Measurements from ENCODE around the gene CCS.
"Not testable (repeated sequence)": the region's sequence is repeated elsewhere in the genome, so short reads cannot be mapped to it uniquely, and the experiment has no call there.

Gene CCS

DNA sequence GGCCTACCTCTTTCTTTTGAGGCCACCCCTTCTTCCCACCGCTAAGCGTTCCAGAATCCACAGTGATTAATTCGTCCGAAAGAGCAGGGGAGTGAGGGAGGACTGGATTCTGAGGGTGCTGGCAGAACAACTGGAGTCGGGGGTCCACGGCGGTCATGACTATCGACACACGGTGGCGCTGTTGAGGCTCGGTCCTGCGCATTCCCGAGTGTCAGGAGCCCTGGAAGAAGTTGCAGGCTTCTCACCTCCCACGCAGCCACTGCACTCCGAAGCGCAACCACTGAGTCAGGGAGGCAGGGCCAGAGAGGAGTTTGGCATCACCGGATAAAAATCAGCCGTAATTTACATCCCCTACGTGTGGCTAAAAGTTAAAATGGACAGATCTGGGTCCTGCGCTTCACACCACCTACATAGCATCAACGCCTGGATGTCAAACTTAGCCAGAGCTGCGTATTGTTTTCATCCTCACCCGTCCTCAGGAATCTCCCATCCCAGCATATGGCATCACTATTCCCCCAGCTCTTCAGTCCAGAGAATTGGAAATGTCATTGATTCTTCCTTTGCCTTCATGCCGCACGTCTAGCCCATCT is 13.9 kb upstream of the CCS start:
- Histone ChIP-seq H3K27me3 (ENCODE audit: insufficient read depth, low read length) (no peaks in the 10 kb centered on the region; the same call in 1 of the 2 replicates), H3K4me2 (ENCODE audit: low read length) (no peak overlapping the region; the same call in 1 of the 2 replicates)

GRCh38 chr11:66580803-66581202 is 12.2 kb upstream of the CCS start:
- Histone ChIP-seq H3K36me3 (ENCODE audit: insufficient read depth, low read length) (no peaks in the 10 kb centered on the region; the same call in 1 of the 2 replicates), H3K27me3 (ENCODE audit: insufficient read depth, low read length) (no peaks in the 10 kb centered on the region; the same call in 1 of the 2 replicates), H3K9ac (ENCODE audit: low read length) (no peak overlapping the region), H3K4me1 (ENCODE audit: insufficient read depth, low read length, severe bottlenecking) (no peaks in the 10 kb centered on the region), H3K4me2 (ENCODE audit: low read length) (no peak overlapping the region), H2AFZ (ENCODE audit: low read length) (no peak overlapping the region), H3F3A (ENCODE audit: insufficient read depth, low read length) (no peaks in the 10 kb centered on the region), H3K9me2 (ENCODE audit: low read depth, low read length) (no peaks in the 10 kb centered on the region), H3K27ac (ENCODE audit: low read depth, low read length, poor library complexity, severe bottlenecking) (no peak overlapping the region), H4K20me1 (ENCODE audit: insufficient read depth, low read length) (no peaks in the 10 kb centered on the region), H3K9me3 (ENCODE audit: low read length) (0 out of 2 replicates have a peak, but pooled peaks cover 7% of the 10 kb centered on the region), H3K4me3 (ENCODE audit: low read depth, low read length, poor library complexity, severe bottlenecking) (no peak overlapping the region), H3K79me2 (ENCODE audit: insufficient read depth, low read length) (no peaks in the 10 kb centered on the region)
- TF ChIP-seq EZH2 (IDR thresholded peaks at IDR 0.05; ENCODE audit: borderline replicate concordance, low read length) (no peak), CTCF (IDR thresholded peaks at IDR 0.05; ENCODE audit: low read length) (no peak)

More for the DNA sequence above, 13.9 kb upstream of the CCS start:
- no peaks in the 10 kb centered on the region for H3K4me1 ChIP-seq (ENCODE audit: insufficient read depth, low read length, severe bottlenecking)
- H3K27ac ChIP-seq (ENCODE audit: low read depth, low read length, poor library complexity, severe bottlenecking) = no peak overlapping the region
- H4K20me1 ChIP-seq (ENCODE audit: insufficient read depth, low read length) = no peaks in the 10 kb centered on the region
- 0 out of 2 replicates have a peak, but pooled peaks cover 7% of the 10 kb centered on the region for H3K9me3 ChIP-seq (ENCODE audit: low read length)
- H3K9me2 ChIP-seq (ENCODE audit: low read depth, low read length) = no peaks in the 10 kb centered on the region
- no peak overlapping the region for H2AFZ ChIP-seq (ENCODE audit: low read length)
- H3F3A ChIP-seq (ENCODE audit: insufficient read depth, low read length) = no peaks in the 10 kb centered on the region
- TF ChIP-seq EZH2 (IDR thresholded peaks at IDR 0.05; ENCODE audit: borderline replicate concordance, low read length) (no peak), CTCF (IDR thresholded peaks at IDR 0.05; ENCODE audit: low read length) (peak; percentile 87)
- no peak overlapping the region for H3K4me3 ChIP-seq (ENCODE audit: low read depth, low read length, poor library complexity, severe bottlenecking)
- no peak overlapping the region for H3K9ac ChIP-seq (ENCODE audit: low read length)
- no peaks in the 10 kb centered on the region; the same call in 1 of the 2 replicates for H3K36me3 ChIP-seq (ENCODE audit: insufficient read depth, low read length)
- H3K79me2 ChIP-seq (ENCODE audit: insufficient read depth, low read length) = no peaks in the 10 kb centered on the region

DNA sequence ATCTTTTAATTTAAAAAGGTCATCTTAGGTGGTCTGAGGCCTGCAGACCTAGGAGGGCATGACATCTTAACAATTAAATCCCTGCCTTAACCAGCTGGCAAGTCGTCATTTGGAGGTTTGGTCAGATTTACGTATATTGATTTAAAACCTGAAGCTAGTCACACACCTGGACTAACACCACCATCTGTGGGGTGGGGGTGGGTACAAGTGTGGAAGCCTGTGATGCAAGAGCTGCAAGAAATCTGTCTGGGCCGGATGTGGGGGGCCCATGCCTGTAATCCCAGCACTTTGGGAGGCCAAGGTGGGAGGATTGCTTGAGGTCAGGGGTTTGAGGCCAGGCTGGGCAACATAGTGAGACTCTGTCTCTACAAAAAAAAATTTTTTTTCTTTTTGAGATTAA is 11.7 kb upstream of the CCS start:
- no peaks in the 10 kb centered on the region for H3K79me2 ChIP-seq (ENCODE audit: insufficient read depth, low read length)
- no peaks in the 10 kb centered on the region for H4K20me1 ChIP-seq (ENCODE audit: insufficient read depth, low read length)
- no peak overlapping the region for H3K27ac ChIP-seq (ENCODE audit: low read depth, low read length, poor library complexity, severe bottlenecking)
- H3K4me1 ChIP-seq (ENCODE audit: insufficient read depth, low read length, severe bottlenecking) = no peaks in the 10 kb centered on the region
- TF ChIP-seq EZH2 (IDR thresholded peaks at IDR 0.05; ENCODE audit: borderline replicate concordance, low read length) = no peak
- TF ChIP-seq CTCF (IDR thresholded peaks at IDR 0.05; ENCODE audit: low read length) = no peak
- H3F3A ChIP-seq (ENCODE audit: insufficient read depth, low read length) = no peaks in the 10 kb centered on the region
- H3K4me2 ChIP-seq (ENCODE audit: low read length) = no peak overlapping the region
- H3K4me3 ChIP-seq (ENCODE audit: low read depth, low read length, poor library complexity, severe bottlenecking) = no peak overlapping the region
- no peaks in the 10 kb centered on the region; the same call in 1 of the 2 replicates for H3K36me3 ChIP-seq (ENCODE audit: insufficient read depth, low read length)
- no peaks in the 10 kb centered on the region for H3K9me2 ChIP-seq (ENCODE audit: low read depth, low read length)
- H3K27me3 ChIP-seq (ENCODE audit: insufficient read depth, low read length) = no peaks in the 10 kb centered on the region; the same call in 1 of the 2 replicates
- no peak overlapping the region for H3K9ac ChIP-seq (ENCODE audit: low read length)
- H3K9me3 ChIP-seq (ENCODE audit: low read length) = 0 out of 2 replicates have a peak, but pooled peaks cover 7% of the 10 kb centered on the region
- no peak overlapping the region for H2AFZ ChIP-seq (ENCODE audit: low read length)

DNA sequence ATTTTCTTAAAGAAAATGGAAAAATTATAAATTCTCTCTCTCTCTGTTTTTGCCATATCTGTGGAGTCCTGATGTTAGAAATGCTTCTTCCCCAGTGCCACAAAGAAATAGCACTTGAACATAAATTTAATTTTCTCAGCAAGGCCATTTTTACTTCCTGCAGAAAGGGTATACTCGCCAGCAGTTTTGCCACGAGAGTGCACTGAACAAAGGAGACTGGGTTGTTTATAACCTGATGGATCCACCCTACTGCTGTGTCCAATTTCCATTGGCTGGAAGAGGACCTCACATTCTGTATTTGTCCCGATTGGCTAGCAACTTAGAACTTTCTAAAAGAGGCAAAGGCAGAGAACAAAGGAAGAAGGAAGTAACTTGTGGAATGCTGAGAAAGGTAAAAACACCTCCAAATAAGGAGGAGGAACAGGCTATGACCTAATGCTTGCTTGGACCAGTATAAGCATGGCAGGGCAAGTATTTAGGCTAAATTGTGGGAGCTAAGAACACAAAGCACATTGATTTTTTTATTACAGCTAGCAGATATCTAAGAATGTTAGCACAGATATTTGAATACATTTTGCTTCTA is 10.3 kb upstream of the CCS start:
- not testable (repeated sequence) for H3K79me2 ChIP-seq (ENCODE audit: insufficient read depth, low read length); H3K27me3 ChIP-seq (ENCODE audit: insufficient read depth, low read length); H3K9me3 ChIP-seq (ENCODE audit: low read length); H3K9me2 ChIP-seq (ENCODE audit: low read depth, low read length); H3K27ac ChIP-seq (ENCODE audit: low read depth, low read length, poor library complexity, severe bottlenecking); H3K36me3 ChIP-seq (ENCODE audit: insufficient read depth, low read length); H3K4me2 ChIP-seq (ENCODE audit: low read length); H3K9ac ChIP-seq (ENCODE audit: low read length); H4K20me1 ChIP-seq (ENCODE audit: insufficient read depth, low read length); H2AFZ ChIP-seq (ENCODE audit: low read length); H3F3A ChIP-seq (ENCODE audit: insufficient read depth, low read length); H3K4me3 ChIP-seq (ENCODE audit: low read depth, low read length, poor library complexity, severe bottlenecking); H3K4me1 ChIP-seq (ENCODE audit: insufficient read depth, low read length, severe bottlenecking)

DNA sequence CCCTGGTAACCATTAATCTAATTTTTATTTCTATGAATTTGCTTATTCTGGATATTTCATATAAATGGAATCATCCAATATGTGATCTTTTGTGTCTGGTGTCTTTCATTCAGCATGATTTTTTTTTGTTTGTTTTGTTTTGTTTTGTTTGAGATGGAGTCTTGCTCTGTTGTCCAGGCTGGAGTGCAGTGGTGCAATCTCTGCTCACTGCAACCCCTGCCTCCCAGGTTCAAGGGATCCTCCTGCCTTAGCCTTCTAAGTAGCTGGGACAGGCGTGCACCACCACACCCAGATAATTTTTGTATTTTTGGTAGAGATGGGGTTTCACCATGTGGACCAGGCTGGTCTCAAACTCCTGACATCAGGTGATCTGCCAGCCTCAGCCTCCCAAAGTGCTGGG is 7.5 kb upstream of the CCS start:
- H3K4me2 ChIP-seq (ENCODE audit: low read length); H3K36me3 ChIP-seq (ENCODE audit: insufficient read depth, low read length); H3K4me1 ChIP-seq (ENCODE audit: insufficient read depth, low read length, severe bottlenecking); H3K9me3 ChIP-seq (ENCODE audit: low read length); H3K27me3 ChIP-seq (ENCODE audit: insufficient read depth, low read length); H3K79me2 ChIP-seq (ENCODE audit: insufficient read depth, low read length); H3K9ac ChIP-seq (ENCODE audit: low read length); H3K27ac ChIP-seq (ENCODE audit: low read depth, low read length, poor library complexity, severe bottlenecking); H2AFZ ChIP-seq (ENCODE audit: low read length); H3K9me2 ChIP-seq (ENCODE audit: low read depth, low read length); H4K20me1 ChIP-seq (ENCODE audit: insufficient read depth, low read length); H3K4me3 ChIP-seq (ENCODE audit: low read depth, low read length, poor library complexity, severe bottlenecking); H3F3A ChIP-seq (ENCODE audit: insufficient read depth, low read length): not testable (repeated sequence)
